Pancreas (tissue), 10 donors: ENCODE results near the gene SCGN. TPM values are rescaled to one million over a fixed set of nuclear protein-coding genes. Genes with fewer than 3 reads are reported as not detected.

Experiments used
- ATAC-seq, 4 donors: fragments of 200-7000 bp; cut with Tn5 transposase; one replicate each; pipeline versions ENCODE4 v1.8.0 to v1.9.1; 2020; ENCODE audit warnings: mild to moderate bottlenecking in 4 of 4, moderate library complexity in 4 of 4
- DNase-seq, 6 donors: peaks; one replicate each; pipeline ENCODE4 v3.0.0-alpha.2; 2020
- FAIRE-seq: peaks from 2 replicates; lab custom pipeline; 2012; peaks lifted over from hg19 to GRCh38; lab: Jason Lieb, UNC
- H3K27ac ChIP-seq, 4 donors: fragments of 200-600 bp; sonication (generic); 1 replicate in 3 of 4; 2 replicates in 1 of 4; pipeline versions ENCODE4 v1.5.0 to v1.8.0; 2020
- H3K27me3 ChIP-seq, 4 donors: fragments of 200-600 bp; one replicate each; pipeline ENCODE4 v1.8.0; 2021
- H3K36me3 ChIP-seq, 3 donors: fragments of 200-600 bp; sonication (generic) in 1 of 3; one replicate each; pipeline versions ENCODE4 v1.5.0 to v1.8.0; 2020 to 2021
- H3K4me1 ChIP-seq, 3 donors: fragments of 200-600 bp; one replicate each; pipeline ENCODE4 v1.8.0; 2021
- H3K4me3 ChIP-seq, 4 donors: fragments of 200-600 bp; sonication (generic) in 2 of 4; one replicate each; pipeline versions ENCODE4 v1.5.0 to v1.8.0; 2020 to 2021
- H3K9me3 ChIP-seq, 4 donors: fragments of 200-600 bp; one replicate each; pipeline ENCODE4 v1.8.0; 2021
- WGBS, 2 donors: extraction: QIAGEN DNeasy Blood & Tissue Kit; methylation state at CpG; one replicate each; pipeline ENCODE4 v1.1.7; 2013; 5-methylcytosine and 5-hydroxymethylcytosine counted together
- intact Hi-C, 3 donors: fragments of 100-400 bp; cut with DNase I; formaldehyde crosslinking; loops; one replicate each; pipeline versions ENCODE4 v1.11.1 to v1.14.2; 2022
- polyA plus RNA-seq, 2 donors: library from polyadenylated mRNA; stranded (reverse); fragments of 200-250 nt; gene quantifications; one replicate each; pipeline ENCODE4 v1.2.3, GENCODE V29; 2013
- total RNA-seq, 6 donors: library from RNA; stranded (reverse); fragmentation: NEBNext Ultra II Directional in 4 of 6; extraction: Animal tissue kit (Norgen Biotek cat#: 25700) in 4 of 6; gene quantifications; one replicate each; pipeline versions ENCODE4 v1.2.1 to v1.2.4, GENCODE V29; 2021 to 2023
- TF ChIP-seq, protein P1 (sequence below), 4 donors: fragments of 200-600 bp; sonication (generic) in 3 of 4; IDR thresholded peaks; one replicate each; pipeline versions ENCODE4 v1.5.0 to v1.8.0; 2021; ENCODE audit warnings: antibody characterized with exemption in 4 of 4
- donor health status: healthy with polysubstance abuse.
- donor health status: DM: no; HTN: no; CAD: no; lungs with moderate emphysema.
- donor health status: DM: no; HTN: no; CAD: no.
- donor health status: control.
- donor health status: control.
- donor health status: Bipolar disorder and iron deficiency.
- donor health status: DM: yes; HTN: yes; CAD: no.
- donor health status: DM: no; HTN: no; CAD: no.
- donor health status: DM: no; HTN: no; CAD: no.
- donor health status: DM: yes; HTN: yes; CAD: no.

The SCGN gene
- total and polyA plus RNA-seq, 8 donors, result 13.4 to 224 (median 30.3) TPM

DNA sequence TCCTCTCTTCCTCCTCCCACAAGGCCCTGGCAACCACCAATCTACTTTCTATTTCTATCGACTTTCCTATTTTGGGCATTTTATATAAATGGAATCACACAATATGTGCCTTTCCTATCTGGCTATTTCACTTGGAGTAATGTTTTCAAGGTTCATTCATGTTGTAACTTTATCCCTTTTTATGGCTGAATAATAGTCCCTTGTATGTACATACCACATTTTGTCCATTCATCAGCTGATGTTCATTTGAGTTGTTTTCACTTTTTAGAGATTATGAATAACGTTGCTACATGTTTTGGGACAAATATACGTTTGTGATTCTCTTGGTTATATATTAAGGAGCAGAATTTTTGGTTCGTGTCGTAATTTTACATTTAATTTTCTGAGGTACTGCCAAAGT, 33.9 kb downstream of the SCGN start:
- WGBS, 2 donors, result 86 to 92% methylated on average over 5 of the region's 5 CpGs
- Histone ChIP-seq H3K36me3 (no peaks in the 10 kb centered on the region), H3K4me3 (no peak overlapping the region), H3K27ac (no peak overlapping the region), H3K4me1 (peaks cover 7 to 10% (median 8%) of the 10 kb centered on the region in 3 donors), H3K9me3 (no peaks in the 10 kb centered on the region), H3K27me3 (no peaks in the 10 kb centered on the region)
- DNase-seq (no peak), ATAC-seq (no peak), FAIRE-seq (no peak)
- intact Hi-C loops, result no loop called here
- TF ChIP-seq, protein P1, sequence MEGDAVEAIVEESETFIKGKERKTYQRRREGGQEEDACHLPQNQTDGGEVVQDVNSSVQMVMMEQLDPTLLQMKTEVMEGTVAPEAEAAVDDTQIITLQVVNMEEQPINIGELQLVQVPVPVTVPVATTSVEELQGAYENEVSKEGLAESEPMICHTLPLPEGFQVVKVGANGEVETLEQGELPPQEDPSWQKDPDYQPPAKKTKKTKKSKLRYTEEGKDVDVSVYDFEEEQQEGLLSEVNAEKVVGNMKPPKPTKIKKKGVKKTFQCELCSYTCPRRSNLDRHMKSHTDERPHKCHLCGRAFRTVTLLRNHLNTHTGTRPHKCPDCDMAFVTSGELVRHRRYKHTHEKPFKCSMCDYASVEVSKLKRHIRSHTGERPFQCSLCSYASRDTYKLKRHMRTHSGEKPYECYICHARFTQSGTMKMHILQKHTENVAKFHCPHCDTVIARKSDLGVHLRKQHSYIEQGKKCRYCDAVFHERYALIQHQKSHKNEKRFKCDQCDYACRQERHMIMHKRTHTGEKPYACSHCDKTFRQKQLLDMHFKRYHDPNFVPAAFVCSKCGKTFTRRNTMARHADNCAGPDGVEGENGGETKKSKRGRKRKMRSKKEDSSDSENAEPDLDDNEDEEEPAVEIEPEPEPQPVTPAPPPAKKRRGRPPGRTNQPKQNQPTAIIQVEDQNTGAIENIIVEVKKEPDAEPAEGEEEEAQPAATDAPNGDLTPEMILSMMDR (IDR thresholded peaks at IDR 0.05), result no peak

DNA sequence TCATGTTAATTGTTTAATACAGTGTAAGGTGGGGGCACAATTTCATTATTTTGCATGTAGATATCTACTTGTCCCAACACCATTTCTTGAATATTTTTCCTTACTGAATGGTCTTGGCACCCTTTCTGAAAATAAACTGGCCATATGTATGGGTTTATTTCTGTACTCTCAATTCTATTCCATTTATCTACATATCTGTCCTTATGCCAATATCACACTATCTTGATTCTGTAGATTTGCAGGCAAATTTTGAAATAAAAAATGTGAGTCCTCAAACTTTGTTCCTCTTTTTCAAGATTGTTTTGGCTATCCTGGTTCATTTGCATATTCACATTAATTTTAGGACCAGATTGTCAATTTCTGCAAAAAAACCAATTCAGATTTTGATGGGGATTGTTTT, 34.8 kb downstream of the SCGN start:
- Histone ChIP-seq H3K4me1 (peaks cover 0 to 5% (median 0%) of the 10 kb centered on the region in 3 donors), H3K27me3 (no peaks in the 10 kb centered on the region), H3K4me3 (no peak overlapping the region), H3K9me3 (no peaks in the 10 kb centered on the region), H3K27ac (no peak overlapping the region), H3K36me3 (no peaks in the 10 kb centered on the region)
- ATAC-seq, result no peak
- intact Hi-C loops, result no loop called here
- no peak for DNase-seq
- no peak for FAIRE-seq
- TF ChIP-seq, protein P1 (IDR thresholded peaks at IDR 0.05), result no peak

DNA sequence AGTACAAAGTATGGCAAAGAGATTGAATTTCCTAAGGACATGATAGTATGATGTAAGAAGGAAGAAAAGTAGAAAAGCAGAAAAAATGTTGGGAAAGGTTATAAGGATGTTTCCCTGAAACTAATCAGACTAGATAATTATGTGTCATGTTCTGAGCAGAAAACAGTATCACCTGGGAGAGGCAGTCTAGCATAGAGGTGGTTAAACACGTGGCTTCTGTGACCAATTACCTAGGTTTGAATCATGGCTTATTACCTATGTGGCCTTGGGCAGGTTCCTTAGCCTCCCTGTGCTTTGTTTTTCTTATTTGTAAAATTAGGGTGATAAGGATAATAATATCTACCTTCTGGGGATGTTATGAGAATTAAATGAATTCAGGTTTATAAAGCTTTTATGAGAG, 38.0 kb downstream of the SCGN start:
- no peak for FAIRE-seq
- intact Hi-C loops, result no loop called here

DNA sequence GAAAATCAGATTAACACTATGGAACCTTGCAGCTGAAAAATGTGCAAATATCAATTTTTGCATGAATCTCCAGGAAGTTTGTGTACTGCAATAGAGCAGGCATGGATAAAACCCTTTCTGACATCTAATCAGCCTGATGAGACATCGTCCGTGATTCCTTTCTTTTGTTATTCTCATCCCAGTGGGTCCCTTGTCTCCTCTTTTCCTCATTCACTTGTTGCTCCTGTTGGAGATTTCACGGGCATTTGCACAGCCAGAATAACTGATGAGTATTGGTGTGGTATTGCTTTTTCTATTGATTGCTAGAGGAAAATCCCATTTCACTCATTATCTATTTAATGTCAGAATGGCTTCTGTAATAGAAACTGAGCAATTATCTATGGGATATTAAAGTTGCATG, 39.9 kb downstream of the SCGN start:
- H3K27ac ChIP-seq, result no peak overlapping the region
- intact Hi-C loops, result no loop called here
- H3K4me3 ChIP-seq, result no peak overlapping the region
- WGBS, 2 donors, result 90 to 93% methylated on average over 3 of the region's 3 CpGs
- ATAC-seq, result no peak
- no peaks in the 10 kb centered on the region for H3K27me3 ChIP-seq
- TF ChIP-seq, protein P1 (IDR thresholded peaks at IDR 0.05), result no peak
- no peaks in the 10 kb centered on the region for H3K36me3 ChIP-seq
- FAIRE-seq, result no peak
- DNase-seq, result no peak
- H3K4me1 ChIP-seq, result peaks cover 0 to 4% (median 0%) of the 10 kb centered on the region in 3 donors
- no peaks in the 10 kb centered on the region for H3K9me3 ChIP-seq

More for the DNA sequence above, 38.0 kb downstream of the SCGN start:
- Histone ChIP-seq H3K9me3 (no peaks in the 10 kb centered on the region), H3K4me1 (peaks cover 0 to 1% (median 0%) of the 10 kb centered on the region in 3 donors), H3K36me3 (no peaks in the 10 kb centered on the region), H3K27ac (no peak overlapping the region), H3K27me3 (no peaks in the 10 kb centered on the region), H3K4me3 (no peak overlapping the region)
- TF ChIP-seq, protein P1 (IDR thresholded peaks at IDR 0.05), result no peak
- DNase-seq (no peak), ATAC-seq (no peak)
- WGBS, 2 donors, result 41 to 42% methylated on average over 1 of the region's 1 CpG

DNA sequence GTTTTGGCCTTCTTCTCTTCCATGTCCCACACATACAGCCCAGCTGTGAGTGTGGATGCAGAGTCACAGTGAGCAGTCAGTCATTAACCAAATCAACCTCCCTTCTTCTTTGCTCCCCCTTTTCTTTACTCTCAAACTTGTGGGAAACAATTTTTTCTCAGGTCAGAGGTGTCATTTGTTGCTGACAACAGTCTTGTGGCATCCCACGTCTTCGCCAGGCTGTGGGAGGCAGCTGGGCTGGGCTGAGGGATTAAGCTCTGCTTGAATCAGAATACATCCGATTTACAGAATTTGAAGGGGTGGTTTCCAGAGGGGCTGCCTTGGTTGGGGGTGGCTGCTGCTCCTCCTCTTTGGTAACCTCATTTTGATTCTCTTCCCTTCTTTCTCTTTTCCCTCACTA, 40.5 kb downstream of the SCGN start:
- ATAC-seq, result no peak
- intact Hi-C loops, result no loop called here
- 81% methylated on average over 3 of the region's 3 CpGs for WGBS, 2 donors
- no peak for DNase-seq
- TF ChIP-seq, protein P1 (IDR thresholded peaks at IDR 0.05), result no peak
- no peaks in the 10 kb centered on the region for H3K36me3 ChIP-seq
- no peaks in the 10 kb centered on the region for H3K9me3 ChIP-seq
- H3K27me3 ChIP-seq, result no peaks in the 10 kb centered on the region
- H3K4me1 ChIP-seq, result peaks cover 0 to 4% (median 0%) of the 10 kb centered on the region in 3 donors
- no peak overlapping the region for H3K4me3 ChIP-seq
- no peak overlapping the region for H3K27ac ChIP-seq
- no peak for FAIRE-seq
